ENCODE results near the gene NKPD1.
A peak's percentile ranks its signal among the peaks of the same experiment; 100 is the strongest.

NKPD1 gene

GRCh38 chr19:45161738-45162607 is 1.2 kb upstream of the NKPD1 start:
- Histone ChIP-seq H3K27me3 (ENCODE audit: insufficient read depth, poor library complexity, severe bottlenecking) (no peaks in the 10 kb centered on the region), H3K4me1 (ENCODE audit: insufficient read depth, poor library complexity, severe bottlenecking) (peaks cover 22% of the 10 kb centered on the region), H3K36me3 (ENCODE audit: low read depth) (no peaks in the 10 kb centered on the region), H3K4me3 (ENCODE audit: severe bottlenecking) (no peak overlapping the region), H3K9me3 (ENCODE audit: severe bottlenecking) (no peaks in the 10 kb centered on the region), H3K27ac (ENCODE audit: poor library complexity, severe bottlenecking) (no peak overlapping the region)
- no peak for ATAC-seq (ENCODE audit: low read depth)
- peak; percentile 47 for TF ChIP-seq CTCF (IDR thresholded peaks at IDR 0.05; ENCODE audit: poor library complexity, severe bottlenecking)
- no peak for DNase-seq (ENCODE audit: low spot score)

- Histone ChIP-seq H3K27me3 (ENCODE audit: insufficient read depth, poor library complexity, severe bottlenecking) (no peaks in the 10 kb centered on the region), H3K36me3 (ENCODE audit: low read depth) (no peaks in the 10 kb centered on the region), H3K9me3 (ENCODE audit: severe bottlenecking) (no peaks in the 10 kb centered on the region), H3K27ac (ENCODE audit: poor library complexity, severe bottlenecking) (no peak overlapping the region), H3K4me3 (ENCODE audit: severe bottlenecking) (no peak overlapping the region), H3K4me1 (ENCODE audit: insufficient read depth, poor library complexity, severe bottlenecking) (peaks cover 22% of the 10 kb centered on the region)
- no peak for TF ChIP-seq CTCF (IDR thresholded peaks at IDR 0.05; ENCODE audit: poor library complexity, severe bottlenecking)
- no peak for ATAC-seq (ENCODE audit: low read depth)
- DNase-seq (ENCODE audit: low spot score): no peak
Measured at GRCh38 chr19:45159971-45160324, 834 bp downstream of the NKPD1 start.

GRCh38 chr19:45159210-45159970 is 1.4 kb downstream of the NKPD1 start:
- Histone ChIP-seq H3K27me3 (ENCODE audit: insufficient read depth, poor library complexity, severe bottlenecking) (no peaks in the 10 kb centered on the region), H3K4me1 (ENCODE audit: insufficient read depth, poor library complexity, severe bottlenecking) (peaks cover 20% of the 10 kb centered on the region), H3K36me3 (ENCODE audit: low read depth) (no peaks in the 10 kb centered on the region), H3K27ac (ENCODE audit: poor library complexity, severe bottlenecking) (no peak overlapping the region), H3K9me3 (ENCODE audit: severe bottlenecking) (no peaks in the 10 kb centered on the region), H3K4me3 (ENCODE audit: severe bottlenecking) (no peak overlapping the region)
- no peak for DNase-seq (ENCODE audit: low spot score)
- no peak for TF ChIP-seq CTCF (IDR thresholded peaks at IDR 0.05; ENCODE audit: poor library complexity, severe bottlenecking)
- ATAC-seq (ENCODE audit: low read depth): no peak

GRCh38 chr19:45158503-45159209 is 2.1 kb downstream of the NKPD1 start:
- Histone ChIP-seq H3K27ac (ENCODE audit: poor library complexity, severe bottlenecking) (no peak overlapping the region), H3K4me1 (ENCODE audit: insufficient read depth, poor library complexity, severe bottlenecking) (peaks cover 13% of the 10 kb centered on the region), H3K27me3 (ENCODE audit: insufficient read depth, poor library complexity, severe bottlenecking) (peaks cover 3% of the 10 kb centered on the region), H3K4me3 (ENCODE audit: severe bottlenecking) (no peak overlapping the region), H3K9me3 (ENCODE audit: severe bottlenecking) (no peaks in the 10 kb centered on the region), H3K36me3 (ENCODE audit: low read depth) (no peaks in the 10 kb centered on the region)
- no peak for TF ChIP-seq CTCF (IDR thresholded peaks at IDR 0.05; ENCODE audit: poor library complexity, severe bottlenecking)
- DNase-seq (ENCODE audit: low spot score) (no peak), ATAC-seq (ENCODE audit: low read depth) (no peak)

Data from RWPE2 (cell line).